Endometrium (tissue), 2 donors: ENCODE data around the gene CEP170B.
"Not testable (repeated sequence)": the region's sequence is repeated elsewhere in the genome, so short reads cannot be mapped to it uniquely, and the experiment has no call there.

Experiments used
- FAIRE-seq: peaks from 2 replicates; lab custom pipeline; 2012; peaks lifted over from hg19 to GRCh38; lab: Jason Lieb, UNC
- donor health status: control.
- donor health status: control.

Gene CEP170B

DNA sequence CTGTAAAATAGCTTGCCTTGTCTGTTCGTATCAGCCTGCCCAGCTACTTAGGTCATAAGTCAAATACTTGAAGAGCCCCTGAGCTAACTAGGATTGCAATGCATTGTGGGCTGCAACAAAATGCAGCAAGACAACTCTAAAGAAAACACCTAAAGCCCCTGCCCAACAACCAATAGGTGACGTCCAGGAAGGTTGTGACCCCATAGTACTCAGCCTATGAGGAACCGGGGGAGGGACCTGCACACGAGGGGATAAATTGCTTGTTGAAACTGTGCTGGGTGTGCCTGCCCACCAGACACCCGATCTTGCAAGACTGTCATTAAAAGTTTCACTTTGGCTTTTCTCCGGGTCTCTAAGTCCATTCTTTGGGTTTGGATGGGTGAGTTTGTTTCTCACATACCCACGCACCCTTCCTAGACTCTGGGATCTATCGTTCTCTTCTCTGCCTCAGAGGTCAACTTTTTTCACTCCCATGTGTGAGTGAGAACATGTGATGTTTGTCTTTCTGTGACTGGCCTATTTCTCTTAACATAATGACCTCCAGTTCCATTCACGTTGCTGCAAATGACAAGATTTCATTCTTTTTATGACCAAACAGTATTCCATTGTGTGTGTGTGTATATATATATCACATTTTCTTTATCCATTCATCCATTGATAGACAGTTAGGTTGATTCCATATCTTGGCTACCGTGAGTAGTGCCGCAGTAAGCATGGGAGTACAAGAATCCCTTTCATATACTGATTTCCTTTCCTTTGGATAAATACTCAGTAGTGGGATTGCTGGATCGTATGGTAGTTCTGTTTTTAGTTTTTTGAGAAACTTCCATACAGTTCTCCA, 54.3 kb downstream of the CEP170B start:
- FAIRE-seq, result not testable (repeated sequence)

DNA sequence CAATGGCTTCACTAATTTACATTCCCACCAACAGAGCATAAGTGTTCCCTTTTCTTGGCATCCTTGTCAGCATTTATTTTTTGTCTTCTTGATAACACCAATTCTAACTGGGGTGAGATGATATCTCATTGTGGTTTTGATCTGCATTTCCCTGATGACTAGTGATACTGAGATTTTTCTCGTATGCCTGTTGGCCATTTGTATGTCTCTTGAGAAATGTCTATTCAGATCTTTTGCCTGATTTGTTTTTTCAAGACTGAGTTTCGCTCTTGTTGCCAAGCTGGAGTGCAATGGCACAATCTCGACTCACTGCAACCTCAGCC, 54.9 kb downstream of the CEP170B start:
- FAIRE-seq, result no peak

DNA sequence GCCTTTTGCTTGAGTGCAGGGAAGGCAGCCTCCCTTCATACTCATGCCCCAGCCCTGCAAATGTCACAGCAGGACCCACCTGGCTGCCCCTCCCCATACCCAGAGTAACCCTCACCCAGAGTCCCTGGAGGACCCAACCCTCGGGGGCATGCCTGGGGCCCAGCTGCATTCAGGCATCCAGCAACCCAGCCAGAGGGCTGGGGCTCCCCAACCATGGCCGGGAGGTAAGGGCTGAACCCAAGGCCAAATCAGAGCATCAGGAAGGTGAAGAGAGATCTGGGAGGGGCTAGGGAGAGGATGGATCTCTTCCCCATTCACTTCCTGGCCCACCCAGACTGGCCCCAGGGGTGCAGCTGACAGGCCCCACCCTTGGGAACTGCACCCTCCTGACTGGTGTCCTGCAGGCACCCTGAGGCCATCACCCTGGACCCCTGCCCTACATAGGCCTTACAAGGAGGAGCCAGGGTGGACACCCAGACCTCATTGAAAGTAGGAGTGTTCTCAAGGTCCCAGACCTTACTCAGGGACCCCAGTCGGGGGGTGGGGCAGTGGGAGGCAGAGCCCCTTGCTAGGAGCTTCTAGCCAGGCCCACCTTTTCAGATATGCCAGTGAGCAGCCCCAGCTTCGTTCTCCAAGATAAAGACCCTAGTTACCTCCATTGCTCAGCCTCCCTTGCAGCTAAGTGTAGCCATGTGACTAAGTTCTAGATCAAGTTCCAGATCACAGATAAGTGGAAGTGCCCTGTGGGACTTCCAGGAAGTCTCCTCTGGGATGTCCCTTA, 58.8 kb downstream of the CEP170B start:
- no peak for FAIRE-seq

DNA sequence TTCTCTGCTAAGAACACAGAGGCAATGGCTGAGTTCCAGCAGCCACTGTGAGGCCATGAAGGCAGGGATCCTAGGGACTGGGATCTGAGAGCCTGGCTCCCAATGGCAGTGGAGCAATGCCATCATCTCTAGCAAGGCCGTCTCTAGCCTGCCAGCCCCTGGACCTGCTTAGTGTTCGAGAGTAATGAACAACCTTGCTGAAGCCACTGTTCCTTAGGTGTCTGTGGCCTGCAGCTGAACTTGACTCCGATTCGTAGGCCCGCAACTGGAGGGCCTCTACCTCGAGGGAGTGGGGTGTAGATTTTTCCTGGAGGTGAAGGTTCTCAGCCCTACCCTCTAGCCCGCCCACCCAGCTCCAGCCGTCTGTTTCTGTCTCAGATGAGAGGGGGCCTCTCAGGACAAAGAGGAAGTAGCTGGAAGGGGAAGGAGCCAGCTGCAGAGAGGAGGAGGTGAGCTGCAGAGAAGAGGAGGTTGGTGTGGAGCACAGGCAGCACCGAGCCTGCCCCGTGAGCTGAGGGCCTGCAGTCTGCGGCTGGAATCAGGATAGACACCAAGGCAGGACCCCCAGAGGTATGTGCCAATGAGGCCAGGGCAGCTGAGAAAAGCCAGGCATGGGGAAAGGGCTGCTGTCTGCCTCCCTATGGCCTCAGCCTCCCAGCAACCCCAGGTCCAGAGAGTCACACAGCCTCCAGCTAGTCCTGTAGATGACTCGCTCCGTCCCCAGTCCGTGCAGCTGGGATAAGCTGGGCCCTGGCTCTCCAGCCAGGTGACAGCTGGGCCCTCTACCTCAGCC, 59.5 kb downstream of the CEP170B start, which contains the start of gene PLD4:
Gene PLD4 (plus strand): TSS at position 459 of the 793 bp plus-strand sequence. CDS start 2,262 bp downstream, outside the sequence.
- FAIRE-seq, result no peak

DNA sequence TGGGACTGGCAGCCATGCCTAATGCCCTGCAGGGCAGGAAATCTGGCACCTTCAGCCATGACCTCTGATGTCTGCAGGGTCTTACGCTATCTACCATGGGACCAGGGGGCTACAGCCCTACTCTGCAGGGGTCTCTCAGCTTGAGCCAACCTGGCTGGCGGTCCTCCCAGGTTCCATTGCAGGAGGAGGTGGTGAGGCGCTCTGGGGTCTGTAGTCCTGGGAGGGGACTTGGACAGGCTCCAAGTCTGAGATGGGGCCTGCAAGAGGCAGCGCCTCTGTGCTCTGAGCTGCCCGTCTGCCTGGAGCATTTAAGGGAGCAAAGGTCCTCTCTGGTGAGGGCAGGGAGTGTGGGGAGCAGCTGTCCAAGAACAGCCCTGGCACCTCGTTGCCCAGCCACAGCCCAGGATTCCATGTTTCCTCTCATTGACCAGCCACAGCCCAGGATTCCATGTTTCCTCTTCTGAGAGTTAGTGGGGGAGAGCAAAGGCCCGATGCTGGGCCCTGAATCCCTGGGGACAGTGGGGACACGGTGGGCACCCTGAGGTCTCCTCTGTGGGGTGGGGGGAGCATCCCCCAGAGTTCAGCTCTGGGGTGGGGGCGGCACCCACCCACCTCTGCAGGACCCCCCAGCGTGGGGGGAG, 60.3 kb downstream of the CEP170B start:
- FAIRE-seq, result no peak

DNA sequence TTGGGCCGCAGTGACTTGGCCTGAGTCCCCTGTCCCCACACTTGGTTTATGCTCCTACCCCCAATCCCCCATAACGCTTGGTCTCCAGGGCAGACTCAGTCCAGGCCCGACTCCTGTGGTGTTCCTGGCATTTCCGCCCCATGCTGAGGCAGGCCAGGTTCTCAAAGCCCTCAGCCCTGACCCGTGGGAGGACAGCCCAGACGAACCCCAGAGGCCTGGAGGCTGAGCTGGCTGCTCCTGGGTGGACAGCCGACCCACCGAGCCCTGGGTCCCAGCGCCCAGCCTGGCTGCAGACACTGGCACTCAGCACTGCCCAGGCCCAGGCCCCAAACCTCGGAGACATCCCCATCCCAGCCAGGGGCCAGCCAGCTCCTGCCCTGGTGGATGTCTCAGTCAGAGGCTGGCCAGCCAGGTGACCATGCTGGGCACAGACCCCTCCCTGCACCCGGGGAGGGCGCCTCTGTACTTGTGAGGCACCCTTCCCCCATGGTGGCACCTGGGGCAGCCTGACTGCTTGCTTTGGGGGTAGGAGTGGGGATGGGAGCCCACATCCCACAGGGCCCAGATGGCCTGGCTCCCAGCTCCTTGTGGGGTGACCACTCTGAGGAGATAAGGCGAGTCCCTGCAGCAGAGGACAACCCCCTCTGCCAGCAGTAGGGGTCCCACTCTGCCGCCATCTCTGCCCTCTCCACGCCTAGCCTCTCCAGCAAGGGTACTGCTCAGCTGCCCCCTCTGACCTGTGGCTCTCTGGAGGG, 61.0 kb downstream of the CEP170B start:
- FAIRE-seq, result no peak

DNA sequence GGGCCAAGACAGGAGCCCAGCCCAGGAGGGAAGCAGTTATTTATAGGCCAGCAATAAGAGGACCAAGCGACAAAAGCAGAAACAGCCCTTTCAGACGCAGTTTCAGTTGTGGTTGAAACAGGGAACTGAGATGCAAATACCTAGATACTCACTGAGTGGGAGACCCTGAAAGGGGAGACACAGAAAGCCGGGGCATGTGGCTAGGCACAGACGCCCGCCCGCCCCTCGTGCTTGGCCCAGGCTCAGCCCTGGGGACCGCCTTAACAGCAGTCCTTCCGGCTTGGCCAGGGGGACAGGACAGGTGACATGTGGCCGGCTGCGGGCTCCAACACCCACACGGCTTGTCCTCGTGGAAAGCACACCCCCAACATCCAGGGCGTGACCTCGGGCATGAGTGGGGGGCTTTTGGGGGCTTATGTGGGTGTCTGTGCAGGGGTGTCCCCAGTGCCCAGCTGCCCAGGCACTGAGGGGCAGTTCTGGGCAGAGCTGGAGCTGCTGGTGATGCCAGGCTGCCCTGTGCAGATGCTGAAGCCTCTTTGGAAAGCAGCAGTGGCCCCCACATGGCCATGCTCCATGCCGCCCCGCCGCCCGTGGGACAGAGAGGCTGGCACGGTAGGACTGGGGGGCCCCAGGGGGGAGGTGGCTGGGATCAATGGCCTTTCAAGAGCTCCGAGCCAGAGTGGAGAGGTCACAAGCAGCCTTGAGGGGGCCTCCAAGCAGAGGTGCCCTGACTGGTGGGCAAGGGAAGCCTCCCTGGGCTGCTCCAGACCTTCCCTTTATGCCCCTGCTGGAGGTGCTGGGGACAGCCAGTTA, 61.8 kb downstream of the CEP170B start:
- FAIRE-seq, result no peak

DNA sequence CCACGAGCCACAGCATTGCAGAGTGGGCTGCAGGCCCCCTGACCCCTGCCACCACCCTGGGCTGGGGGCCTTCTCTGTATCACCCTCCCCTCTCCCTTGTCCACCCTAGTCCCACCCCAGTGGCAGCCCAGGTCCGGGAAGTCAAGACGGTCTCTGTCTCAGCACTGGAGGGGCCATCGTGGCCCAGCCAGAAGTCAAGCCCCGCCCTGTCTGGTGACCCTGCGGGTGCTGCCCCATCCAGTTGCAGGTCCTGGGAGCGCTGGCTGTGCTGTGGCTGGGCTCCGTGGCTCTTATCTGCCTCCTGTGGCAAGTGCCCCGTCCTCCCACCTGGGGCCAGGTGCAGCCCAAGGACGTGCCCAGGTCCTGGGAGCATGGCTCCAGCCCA, 62.4 kb downstream of the CEP170B start:
- no peak for FAIRE-seq

DNA sequence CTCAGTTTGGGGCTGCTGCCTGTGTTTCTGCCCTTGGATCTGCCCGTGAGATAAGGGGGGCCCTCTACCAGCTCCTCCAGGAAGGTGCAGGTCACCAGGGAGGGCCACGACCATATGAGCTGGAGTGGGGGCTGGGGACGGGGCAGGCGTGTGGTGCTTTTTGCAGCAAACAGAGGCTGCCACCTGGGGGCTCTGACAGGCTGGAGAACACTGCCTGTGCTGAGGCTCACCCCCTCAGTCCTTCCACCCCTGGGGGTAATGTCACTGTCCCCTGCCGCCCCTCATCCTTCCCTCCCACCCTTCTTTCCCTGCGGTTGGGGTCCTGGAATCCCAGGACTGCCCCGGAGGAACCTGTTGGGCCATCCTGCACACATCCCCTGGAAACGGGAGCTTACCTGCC, 62.8 kb downstream of the CEP170B start:
- FAIRE-seq, result no peak

DNA sequence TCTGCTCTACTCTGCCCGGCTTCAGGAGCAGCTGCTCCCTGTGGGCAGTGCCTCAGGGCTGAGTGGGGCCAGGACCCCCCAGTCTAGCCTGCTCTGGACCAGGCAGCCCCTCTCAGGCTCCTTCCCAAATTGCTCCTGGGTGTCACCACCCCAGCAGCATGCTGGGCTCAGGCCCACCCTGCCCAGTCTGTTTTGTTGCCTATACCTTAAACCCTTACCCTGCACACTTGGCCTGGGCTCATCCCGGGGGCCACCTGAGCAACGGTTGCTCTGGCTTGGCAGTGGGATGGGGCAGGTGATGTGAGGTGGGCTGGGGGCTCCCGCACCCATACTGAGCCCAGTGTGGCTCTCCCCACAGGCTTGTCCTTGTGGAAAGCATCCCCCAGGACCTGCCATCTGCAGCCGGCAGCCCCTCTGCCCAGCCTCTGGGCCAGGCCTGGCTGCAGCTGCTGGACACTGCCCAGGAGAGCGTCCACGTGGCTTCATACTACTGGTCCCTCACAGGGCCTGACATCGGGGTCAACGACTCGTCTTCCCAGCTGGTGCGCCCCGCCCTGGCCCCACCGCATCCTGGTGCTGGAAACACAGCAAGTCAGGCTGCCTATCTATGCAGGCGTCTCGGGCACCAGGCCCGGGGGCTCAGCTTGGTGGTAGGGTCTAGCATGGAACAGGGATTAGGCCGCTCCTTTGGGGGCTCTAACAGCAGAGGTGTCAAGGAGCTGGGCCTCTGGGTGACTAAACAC, 63.5 kb downstream of the CEP170B start:
- FAIRE-seq, result no peak

DNA sequence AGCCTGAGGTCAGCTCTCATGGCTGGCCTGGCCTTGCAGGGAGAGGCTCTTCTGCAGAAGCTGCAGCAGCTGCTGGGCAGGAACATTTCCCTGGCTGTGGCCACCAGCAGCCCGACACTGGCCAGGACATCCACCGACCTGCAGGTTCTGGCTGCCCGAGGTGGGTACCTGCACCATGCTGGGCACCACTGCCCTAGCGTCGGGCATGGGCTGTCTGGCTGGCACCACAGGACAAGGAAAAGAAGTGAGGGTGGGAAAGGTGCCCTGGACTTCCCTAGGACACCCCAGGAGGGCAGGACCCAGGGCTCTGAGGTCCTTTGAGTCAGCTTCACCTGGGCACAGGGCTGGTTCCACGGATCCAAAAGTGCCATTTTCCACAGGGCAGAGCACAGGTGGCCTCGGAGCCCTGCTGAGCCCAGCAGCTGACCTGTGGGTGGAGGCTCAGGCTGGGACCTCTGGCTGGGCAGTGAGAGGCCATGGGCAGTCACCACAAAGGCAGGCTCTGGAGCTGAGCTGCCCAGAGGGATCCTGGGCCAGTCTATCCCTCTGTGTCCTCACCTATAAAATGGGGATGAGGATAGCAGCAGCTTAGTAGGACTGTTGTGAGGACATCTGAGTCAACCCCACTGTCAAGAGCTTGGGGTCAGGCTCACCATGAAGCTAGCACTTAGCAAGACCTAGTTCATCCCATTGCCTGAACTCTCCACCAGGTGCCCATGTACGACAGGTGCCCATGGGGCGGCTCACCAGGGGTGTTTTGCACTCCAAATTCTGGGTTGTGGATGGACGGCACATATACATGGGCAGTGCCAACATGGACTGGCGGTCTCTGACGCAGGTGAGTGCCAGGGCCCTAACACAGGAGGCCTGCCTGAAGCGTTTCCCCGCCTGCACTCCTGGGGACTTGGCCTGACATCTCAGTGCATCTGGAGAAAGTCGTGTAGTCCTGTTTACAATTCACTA, 64.5 kb downstream of the CEP170B start:
- no peak for FAIRE-seq

DNA sequence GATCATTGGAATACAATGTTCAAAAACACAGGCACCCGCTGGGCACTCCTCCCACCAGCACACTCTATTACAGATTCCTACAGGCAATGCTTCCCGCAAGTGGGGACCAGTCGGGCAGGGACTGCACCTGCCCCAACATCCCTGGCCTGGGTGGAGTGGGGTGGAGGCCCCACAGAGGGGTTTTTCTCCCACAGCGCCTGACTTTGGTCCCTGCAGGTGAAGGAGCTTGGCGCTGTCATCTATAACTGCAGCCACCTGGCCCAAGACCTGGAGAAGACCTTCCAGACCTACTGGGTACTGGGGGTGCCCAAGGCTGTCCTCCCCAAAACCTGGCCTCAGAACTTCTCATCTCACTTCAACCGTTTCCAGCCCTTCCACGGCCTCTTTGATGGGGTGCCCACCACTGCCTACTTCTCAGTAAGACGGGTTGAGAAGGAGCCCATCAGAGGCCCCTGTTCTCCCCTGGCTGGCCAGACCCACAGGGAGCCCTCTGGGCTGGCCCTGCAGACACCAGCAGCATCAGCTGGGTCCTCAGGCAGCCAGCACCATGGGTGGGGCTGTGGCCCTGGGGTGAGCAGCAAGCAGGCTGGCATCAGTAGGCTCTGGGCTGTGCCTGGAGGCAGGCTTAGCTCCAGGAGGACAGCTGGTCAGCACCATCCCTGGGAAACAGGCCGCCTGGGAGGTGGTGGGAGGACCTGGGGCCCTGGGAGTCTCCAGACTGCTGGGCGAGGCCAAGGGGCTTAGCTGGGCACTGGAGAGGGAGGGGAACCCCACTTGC, 65.6 kb downstream of the CEP170B start:
- FAIRE-seq, result no peak

DNA sequence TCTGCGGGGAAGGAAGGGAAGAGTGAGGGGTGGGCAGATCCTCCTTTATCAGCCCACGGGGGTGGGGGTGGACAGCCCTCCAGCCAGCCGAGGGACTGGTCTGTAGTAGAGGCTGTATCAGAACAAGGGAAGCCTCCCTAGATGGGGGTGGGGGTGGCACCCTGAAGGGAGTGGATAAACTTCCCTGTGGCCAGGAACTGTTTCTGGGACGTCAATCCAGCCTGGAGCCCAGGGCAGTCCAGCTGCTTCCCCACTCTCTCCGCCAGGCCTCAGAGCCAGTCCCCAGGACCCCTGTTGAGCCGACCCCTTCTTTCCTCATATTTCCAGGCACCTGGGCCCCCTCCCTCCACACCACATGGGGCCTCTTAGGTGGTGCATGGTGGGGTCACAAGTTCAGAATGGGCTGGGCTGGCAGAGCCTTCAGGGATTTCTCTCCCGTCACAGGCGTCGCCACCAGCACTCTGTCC, 66.3 kb downstream of the CEP170B start:
- no peak for FAIRE-seq

DNA sequence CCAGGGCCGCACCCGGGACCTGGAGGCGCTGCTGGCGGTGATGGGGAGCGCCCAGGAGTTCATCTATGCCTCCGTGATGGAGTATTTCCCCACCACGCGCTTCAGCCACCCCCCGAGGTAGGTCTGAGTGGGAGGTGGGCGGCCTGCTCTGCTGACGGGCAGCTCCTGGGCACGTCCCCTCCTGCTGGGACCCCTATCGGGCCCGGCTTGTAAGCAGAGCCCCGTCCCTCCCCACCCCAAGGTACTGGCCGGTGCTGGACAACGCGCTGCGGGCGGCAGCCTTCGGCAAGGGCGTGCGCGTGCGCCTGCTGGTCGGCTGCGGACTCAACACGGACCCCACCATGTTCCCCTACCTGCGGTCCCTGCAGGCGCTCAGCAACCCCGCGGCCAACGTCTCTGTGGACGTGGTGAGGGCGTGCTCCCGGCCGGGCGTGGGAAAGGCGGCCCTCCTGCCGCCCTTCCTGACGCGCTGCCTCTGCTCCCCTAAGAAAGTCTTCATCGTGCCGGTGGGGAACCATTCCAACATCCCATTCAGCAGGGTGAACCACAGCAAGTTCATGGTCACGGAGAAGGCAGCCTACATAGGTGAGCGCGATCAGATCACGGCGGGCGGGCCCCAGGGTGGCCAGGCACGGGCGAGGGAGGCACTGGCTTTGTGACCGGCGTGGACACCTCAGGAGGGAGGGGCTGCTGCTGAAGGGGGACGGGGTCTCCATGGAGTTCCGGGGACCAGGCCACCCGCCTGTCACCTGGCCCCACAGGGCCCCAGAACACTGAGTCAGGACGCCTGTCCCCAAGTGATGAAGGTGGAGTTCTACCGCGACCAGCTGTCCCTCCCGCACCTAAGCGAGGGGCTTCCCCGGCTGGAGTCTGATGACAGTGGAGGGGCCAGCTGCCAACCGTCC, 67.0 kb downstream of the CEP170B start:
- no peak for FAIRE-seq

DNA sequence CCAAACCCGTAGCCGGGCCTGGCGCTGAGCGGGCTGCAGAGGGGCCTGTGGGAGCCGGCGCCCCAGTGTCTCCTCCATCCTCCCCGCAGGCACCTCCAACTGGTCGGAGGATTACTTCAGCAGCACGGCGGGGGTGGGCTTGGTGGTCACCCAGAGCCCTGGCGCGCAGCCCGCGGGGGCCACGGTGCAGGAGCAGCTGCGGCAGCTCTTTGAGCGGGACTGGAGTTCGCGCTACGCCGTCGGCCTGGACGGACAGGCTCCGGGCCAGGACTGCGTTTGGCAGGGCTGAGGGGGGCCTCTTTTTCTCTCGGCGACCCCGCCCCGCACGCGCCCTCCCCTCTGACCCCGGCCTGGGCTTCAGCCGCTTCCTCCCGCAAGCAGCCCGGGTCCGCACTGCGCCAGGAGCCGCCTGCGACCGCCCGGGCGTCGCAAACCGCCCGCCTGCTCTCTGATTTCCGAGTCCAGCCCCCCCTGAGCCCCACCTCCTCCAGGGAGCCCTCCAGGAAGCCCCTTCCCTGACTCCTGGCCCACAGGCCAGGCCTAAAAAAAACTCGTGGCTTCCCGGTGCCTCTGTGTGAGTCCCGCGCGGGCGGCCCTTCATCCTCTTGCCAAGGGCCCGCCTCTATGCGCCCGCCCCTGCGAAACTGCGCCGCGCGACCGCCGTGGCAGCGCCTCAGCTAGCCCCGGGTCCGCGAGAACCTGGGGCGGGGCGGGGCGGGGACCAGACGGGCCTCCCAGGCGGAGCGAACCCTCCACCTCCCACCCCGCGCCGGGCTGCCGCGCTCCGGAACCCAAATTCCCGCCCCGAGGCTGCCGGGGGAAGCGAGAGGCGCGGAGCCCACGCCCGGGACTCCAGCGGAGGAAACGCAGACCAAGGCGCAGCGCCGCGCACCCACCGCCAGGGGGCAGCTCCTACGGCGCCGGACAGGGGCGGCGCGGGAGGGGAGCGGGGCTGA, 67.9 kb downstream of the CEP170B start:
- FAIRE-seq, result no peak
